DOHH2 (cell line): Measurements from ENCODE around the gene TEX48.

ENCODE experiments used
- H3F3A ChIP-seq: fragments of 200-600 bp; sonication (generic), shearing (Covaris generic); 2 replicates; pipeline ENCODE4 v1.6.0; 2016; ENCODE audit warnings: antibody characterized with exemption, mild to moderate bottlenecking; ENCODE audit not compliant: control insufficient read depth, insufficient read depth
- H3K27ac ChIP-seq: fragments of 200-600 bp; sonication (generic); 2 replicates; pipeline ENCODE4 v1.5.1; 2014; ENCODE audit warnings: low read depth, mild to moderate bottlenecking, low read length, moderate library complexity
- H3K27me3 ChIP-seq: fragments of 200-600 bp; sonication (generic); 2 replicates; pipeline ENCODE4 v1.6.1; 2014; ENCODE audit warnings: mild to moderate bottlenecking, low read length, mixed read lengths; ENCODE audit not compliant: control insufficient read depth
- H3K36me3 ChIP-seq: fragments of 200-600 bp; sonication (generic); 2 replicates; pipeline ENCODE4 v1.6.1; 2014; ENCODE audit warnings: mild to moderate bottlenecking, low read length, moderate library complexity, mixed read lengths; ENCODE audit not compliant: control insufficient read depth
- H3K4me1 ChIP-seq: fragments of 200-600 bp; sonication (generic); 2 replicates; pipeline ENCODE4 v1.6.1; 2014; ENCODE audit warnings: mild to moderate bottlenecking, low read length, mixed read lengths; ENCODE audit not compliant: control insufficient read depth
- H3K4me2 ChIP-seq: fragments of 200-600 bp; sonication (generic); 2 replicates; pipeline ENCODE4 v1.6.0; 2014; ENCODE audit warnings: mild to moderate bottlenecking, low read length, moderate library complexity
- H3K4me3 ChIP-seq: fragments of 200-600 bp; sonication (generic); 2 replicates; pipeline ENCODE4 v1.5.1; 2014; ENCODE audit warnings: mild to moderate bottlenecking, low read length, mixed read lengths
- H3K79me2 ChIP-seq: fragments of 200-600 bp; sonication (generic); 2 replicates; pipeline ENCODE4 v1.6.1; 2014; ENCODE audit warnings: mild to moderate bottlenecking, low read length, mixed read lengths; ENCODE audit not compliant: control insufficient read depth
- H3K9me2 ChIP-seq: fragments of 200-600 bp; sonication (generic); replicated peaks from 2 replicates; pipeline ENCODE4 v1.6.1; 2014; ENCODE audit warnings: mild to moderate bottlenecking, low read length, mixed read lengths; ENCODE audit not compliant: control insufficient read depth
- H3K9me3 ChIP-seq: fragments of 200-600 bp; sonication (generic); 2 replicates; pipeline ENCODE4 v1.6.1; 2014; ENCODE audit warnings: antibody characterized with exemption, low read length, mixed read lengths; ENCODE audit not compliant: control insufficient read depth, insufficient read depth
- H4K20me1 ChIP-seq: fragments of 200-600 bp; sonication (generic); 2 replicates; pipeline ENCODE4 v1.6.0; 2014; ENCODE audit warnings: low read depth, mild to moderate bottlenecking, antibody characterized with exemption, low read length, moderate library complexity; ENCODE audit not compliant: control insufficient read depth, insufficient read depth
- CTCF ChIP-seq: fragments of 200-600 bp; sonication (generic); IDR thresholded peaks from one replicate; pipeline ENCODE4 v1.5.1; 2014; ENCODE audit warnings: antibody characterized with exemption, mild to moderate bottlenecking, low read depth, low read length; ENCODE audit not compliant: poor library complexity, severe bottlenecking
- EZH2phosphoT487 ChIP-seq: fragments of 200-600 bp; sonication (generic); IDR thresholded peaks from 2 replicates; pipeline ENCODE4 v1.6.1; 2017; ENCODE audit warnings: borderline replicate concordance, mild to moderate bottlenecking, antibody characterized with exemption, low read length, moderate library complexity, mixed read lengths

The TEX48 gene

GRCh38 chr9:114674076-114674797, 7.8 kb downstream of the TEX48 start:
- no peak for TF ChIP-seq EZH2phosphoT487
- TF ChIP-seq CTCF = no peak
- Histone ChIP-seq H3K79me2 (no peaks in the 10 kb centered on the region), H3K9me2 (no peaks in the 10 kb centered on the region), H3K4me2 (no peak overlapping the region), H3F3A (no peaks in the 10 kb centered on the region), H4K20me1 (no peaks in the 10 kb centered on the region), H3K4me3 (no peak overlapping the region), H3K4me1 (no peaks in the 10 kb centered on the region), H3K27me3 (peaks cover 42% of the 10 kb centered on the region), H3K9me3 (no peaks in the 10 kb centered on the region), H3K27ac (no peak overlapping the region), H3K36me3 (no peaks in the 10 kb centered on the region)

- H3K4me3 ChIP-seq = no peak overlapping the region
- H3K27ac ChIP-seq = no peak overlapping the region
- no peaks in the 10 kb centered on the region for H3F3A ChIP-seq
- H3K27me3 ChIP-seq = peaks cover 29% of the 10 kb centered on the region
- no peaks in the 10 kb centered on the region for H4K20me1 ChIP-seq
- H3K36me3 ChIP-seq = no peaks in the 10 kb centered on the region
- H3K9me2 ChIP-seq = no peaks in the 10 kb centered on the region
- H3K4me2 ChIP-seq = no peak overlapping the region
- H3K79me2 ChIP-seq = no peaks in the 10 kb centered on the region
- H3K9me3 ChIP-seq = no peaks in the 10 kb centered on the region
- H3K4me1 ChIP-seq = no peaks in the 10 kb centered on the region
- no peak for TF ChIP-seq EZH2phosphoT487
- TF ChIP-seq CTCF = no peak
Measured at GRCh38 chr9:114671605-114672004, 10.4 kb downstream of the TEX48 start.

GRCh38 chr9:114669961-114670360, 12.0 kb downstream of the TEX48 start:
- H3K36me3 ChIP-seq = no peaks in the 10 kb centered on the region
- H3K27ac ChIP-seq = no peak overlapping the region
- no peaks in the 10 kb centered on the region for H3K4me1 ChIP-seq
- no peak overlapping the region for H3K4me2 ChIP-seq
- peaks cover 24% of the 10 kb centered on the region for H3K27me3 ChIP-seq
- H3F3A ChIP-seq = no peaks in the 10 kb centered on the region
- no peaks in the 10 kb centered on the region for H3K9me2 ChIP-seq
- no peaks in the 10 kb centered on the region for H3K79me2 ChIP-seq
- H4K20me1 ChIP-seq = no peaks in the 10 kb centered on the region
- H3K4me3 ChIP-seq = no peak overlapping the region
- TF ChIP-seq EZH2phosphoT487 = no peak
- no peak for TF ChIP-seq CTCF
- H3K9me3 ChIP-seq = no peaks in the 10 kb centered on the region
